Measurements from ENCODE around the gene CCNL2.
"Not testable (repeated sequence)": the region's sequence is repeated elsewhere in the genome, so short reads cannot be mapped to it uniquely, and the experiment has no call there.

The CCNL2 gene

GRCh38 chr1:1371746-1372711 is 27.1 kb downstream of the CCNL2 start:
- H3K4me3 ChIP-seq (ENCODE audit: low read depth, low read length): no peak overlapping the region
- TF ChIP-seq, protein P1, sequence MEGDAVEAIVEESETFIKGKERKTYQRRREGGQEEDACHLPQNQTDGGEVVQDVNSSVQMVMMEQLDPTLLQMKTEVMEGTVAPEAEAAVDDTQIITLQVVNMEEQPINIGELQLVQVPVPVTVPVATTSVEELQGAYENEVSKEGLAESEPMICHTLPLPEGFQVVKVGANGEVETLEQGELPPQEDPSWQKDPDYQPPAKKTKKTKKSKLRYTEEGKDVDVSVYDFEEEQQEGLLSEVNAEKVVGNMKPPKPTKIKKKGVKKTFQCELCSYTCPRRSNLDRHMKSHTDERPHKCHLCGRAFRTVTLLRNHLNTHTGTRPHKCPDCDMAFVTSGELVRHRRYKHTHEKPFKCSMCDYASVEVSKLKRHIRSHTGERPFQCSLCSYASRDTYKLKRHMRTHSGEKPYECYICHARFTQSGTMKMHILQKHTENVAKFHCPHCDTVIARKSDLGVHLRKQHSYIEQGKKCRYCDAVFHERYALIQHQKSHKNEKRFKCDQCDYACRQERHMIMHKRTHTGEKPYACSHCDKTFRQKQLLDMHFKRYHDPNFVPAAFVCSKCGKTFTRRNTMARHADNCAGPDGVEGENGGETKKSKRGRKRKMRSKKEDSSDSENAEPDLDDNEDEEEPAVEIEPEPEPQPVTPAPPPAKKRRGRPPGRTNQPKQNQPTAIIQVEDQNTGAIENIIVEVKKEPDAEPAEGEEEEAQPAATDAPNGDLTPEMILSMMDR (IDR thresholded peaks at IDR 0.05; ENCODE audit: borderline replicate concordance, insufficient read depth, low read depth, low read length): peak; percentile 96

- TF ChIP-seq, protein P1 (IDR thresholded peaks at IDR 0.05; ENCODE audit: borderline replicate concordance, insufficient read depth, low read depth, low read length): no peak
- no peak overlapping the region for H3K4me3 ChIP-seq (ENCODE audit: low read depth, low read length)
Observed at GRCh38 chr1:1371364-1371745, 27.8 kb downstream of the CCNL2 start.

DNA sequence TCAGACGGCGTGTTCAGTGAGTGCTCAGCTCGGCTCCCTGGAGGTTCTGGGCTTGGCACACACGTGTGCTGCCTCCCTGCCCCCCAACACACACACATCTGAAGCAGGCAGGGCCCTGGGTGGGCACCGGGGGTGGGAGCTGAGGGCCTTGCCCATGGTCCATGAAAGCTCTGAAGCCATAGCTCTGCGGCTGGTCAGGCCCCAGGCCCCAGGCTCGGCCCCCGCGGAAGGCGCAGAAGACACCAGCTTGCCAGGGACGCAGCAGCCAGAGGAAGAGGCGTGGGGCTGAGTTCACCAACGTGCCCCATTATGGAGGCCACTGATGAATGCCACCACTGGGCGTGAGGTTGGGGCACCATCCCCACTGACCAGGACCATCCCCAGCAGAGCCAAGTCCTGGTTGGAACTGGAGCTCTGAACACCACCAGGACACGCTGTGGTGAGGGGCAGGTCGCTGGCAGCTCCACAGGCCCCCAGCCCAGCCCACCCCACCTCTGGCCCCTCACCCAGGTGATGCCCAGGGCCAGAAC is 28.3 kb downstream of the CCNL2 start:
- TF ChIP-seq, protein P1 (IDR thresholded peaks at IDR 0.05; ENCODE audit: borderline replicate concordance, insufficient read depth, low read depth, low read length): no peak
- no peak overlapping the region for H3K4me3 ChIP-seq (ENCODE audit: low read depth, low read length)

GRCh38 chr1:1370094-1370493 is 29.0 kb downstream of the CCNL2 start:
- not testable (repeated sequence) for H3K4me3 ChIP-seq (ENCODE audit: low read depth, low read length)

DNA sequence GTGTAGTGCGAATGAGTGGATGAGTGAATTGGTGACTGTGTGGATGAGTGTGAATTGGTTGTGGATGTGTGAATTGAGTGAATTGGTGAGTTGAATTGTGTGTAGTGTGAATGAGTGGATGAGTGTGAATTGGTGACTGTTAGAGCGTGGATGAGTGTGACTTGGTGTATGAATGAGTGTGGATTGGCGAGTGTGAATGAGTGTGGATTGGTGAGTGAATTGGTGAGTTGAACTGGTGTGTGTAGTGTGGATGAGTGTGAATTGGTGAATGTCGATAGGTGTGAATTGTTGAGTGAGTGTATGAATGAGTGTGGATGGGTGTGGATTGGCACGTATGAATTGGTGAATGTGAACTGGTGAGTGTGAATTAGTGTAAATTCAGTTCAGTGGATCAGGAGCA is 31.8 kb downstream of the CCNL2 start:
- TF ChIP-seq, protein P1 (IDR thresholded peaks at IDR 0.05; ENCODE audit: borderline replicate concordance, insufficient read depth, low read depth, low read length): no peak
- H3K4me3 ChIP-seq (ENCODE audit: low read depth, low read length): no peak overlapping the region

- TF ChIP-seq, protein P1 (IDR thresholded peaks at IDR 0.05; ENCODE audit: borderline replicate concordance, insufficient read depth, low read depth, low read length): no peak
- no peak overlapping the region for H3K4me3 ChIP-seq (ENCODE audit: low read depth, low read length)
Observed at GRCh38 chr1:1366699-1367066, 32.5 kb downstream of the CCNL2 start.

- TF ChIP-seq, protein P1 (IDR thresholded peaks at IDR 0.05; ENCODE audit: borderline replicate concordance, insufficient read depth, low read depth, low read length): no peak
Observed at GRCh38 chr1:1365875-1366698, 33.0 kb downstream of the CCNL2 start.

More at GRCh38 chr1:1365875-1366698, 33.0 kb downstream of the CCNL2 start:
- no peak overlapping the region for H3K4me3 ChIP-seq (ENCODE audit: low read depth, low read length)
